HG02840 (cell line): ENCODE data around the gene INPP5B.
"Not testable (repeated sequence)": the region's sequence is repeated elsewhere in the genome, so short reads cannot be mapped to it uniquely, and the experiment has no call there.

Experiments used
- ATAC-seq: cut with Tn5 transposase; IDR thresholded peaks from one replicate; pipeline ENCODE4 v1.9.1; 2021; ENCODE audit warnings: mild to moderate bottlenecking, moderate library complexity, moderate number of reproducible peaks; ENCODE audit not compliant: unreplicated experiment, low FRiP score

Gene INPP5B

GRCh38 chr1:37915476-37916093, 31.3 kb downstream of the INPP5B start:
- ATAC-seq: no peak

GRCh38 chr1:37914719-37915475, 32.0 kb downstream of the INPP5B start:
- ATAC-seq: no peak

GRCh38 chr1:37911478-37911877, 35.4 kb downstream of the INPP5B start:
- ATAC-seq: not testable (repeated sequence)

GRCh38 chr1:37910886-37911285, 36.0 kb downstream of the INPP5B start:
- ATAC-seq: not testable (repeated sequence)

GRCh38 chr1:37908531-37908930, 38.3 kb downstream of the INPP5B start:
- not testable (repeated sequence) for ATAC-seq

GRCh38 chr1:37907416-37908125, 39.3 kb downstream of the INPP5B start:
- not testable (repeated sequence) for ATAC-seq

GRCh38 chr1:37906591-37906990, 40.3 kb downstream of the INPP5B start:
- not testable (repeated sequence) for ATAC-seq

- ATAC-seq: no peak
Measured at GRCh38 chr1:37905727-37906126, 41.1 kb downstream of the INPP5B start.

- ATAC-seq: not testable (repeated sequence)
Measured at GRCh38 chr1:37903921-37904320, 42.9 kb downstream of the INPP5B start.

GRCh38 chr1:37902983-37903382, 43.9 kb downstream of the INPP5B start:
- no peak for ATAC-seq

- no peak for ATAC-seq
Measured at GRCh38 chr1:37901893-37902225, 45.0 kb downstream of the INPP5B start.

- peak; percentile 62 for ATAC-seq
Measured at GRCh38 chr1:37901191-37901892, 45.5 kb downstream of the INPP5B start.

- ATAC-seq: not testable (repeated sequence)
Measured at GRCh38 chr1:37897563-37897962, 49.3 kb downstream of the INPP5B start.

GRCh38 chr1:37893673-37894072, 53.2 kb downstream of the INPP5B start:
- no peak for ATAC-seq

GRCh38 chr1:37892151-37893047, 54.5 kb downstream of the INPP5B start:
- no peak for ATAC-seq

GRCh38 chr1:37890378-37891014, 56.4 kb downstream of the INPP5B start:
- ATAC-seq: no peak

- no peak for ATAC-seq
Measured at GRCh38 chr1:37888022-37888700, 58.7 kb downstream of the INPP5B start.

GRCh38 chr1:37884145-37884544, 62.7 kb downstream of the INPP5B start:
- no peak for ATAC-seq

- no peak for ATAC-seq
Measured at GRCh38 chr1:37883671-37884070, 63.2 kb downstream of the INPP5B start.
